ENCODE data around the gene DEDD. TPM values are rescaled to one million over a fixed set of nuclear protein-coding genes. Genes with fewer than 3 reads are reported as not detected.

The DEDD gene
- total and polyA plus RNA-seq, 10 of the 15 experiments (the other 5 are each of a cell fraction or from before 2014, with no cell fraction given) = 13.6 to 33.9 (median 30.3) TPM

DNA sequence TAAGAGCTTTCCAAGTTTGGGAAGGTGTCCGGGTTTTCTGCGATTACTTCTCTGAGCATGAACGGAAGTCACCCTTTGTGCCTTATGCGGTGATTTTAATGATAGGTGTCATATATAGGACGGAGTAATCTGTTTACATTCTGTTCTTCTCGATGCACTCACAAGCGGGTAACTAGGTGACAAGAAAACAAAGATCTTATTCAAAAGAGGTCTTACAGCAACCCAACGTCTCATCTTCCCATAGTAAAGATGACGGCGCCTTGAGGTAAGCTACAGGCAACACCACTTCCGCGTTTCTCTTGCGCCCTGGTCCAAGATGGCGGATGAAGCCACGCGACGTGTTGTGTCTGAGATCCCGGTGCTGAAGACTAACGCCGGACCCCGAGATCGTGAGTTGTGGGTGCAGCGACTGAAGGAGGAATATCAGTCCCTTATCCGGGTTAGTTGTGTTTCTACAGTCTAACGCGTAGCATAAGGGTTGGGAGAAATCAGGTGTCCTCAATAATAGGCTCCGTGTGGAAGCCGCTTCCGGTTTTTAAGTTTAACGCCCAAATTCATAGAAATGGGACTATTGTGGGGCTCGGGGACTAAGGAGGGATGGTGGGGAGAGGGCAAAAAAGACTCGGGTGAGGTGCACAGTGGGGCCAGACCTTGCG is 21.3 kb upstream of the DEDD start, which contains the start of gene UFC1 (continued):
- TF ChIP-seq NRF1 (conservative IDR thresholded peaks at IDR 0.05; ENCODE audit: low read depth, low read length) (no peak), FOXK2 (IDR thresholded peaks at IDR 0.05) (peak; percentile 55), FOS (IDR thresholded peaks at IDR 0.05; ENCODE audit: borderline replicate concordance, extremely low read depth, insufficient read length) (no peak), MTA3 (IDR thresholded peaks at IDR 0.05; ENCODE audit: borderline replicate concordance, low read length) (0 out of 2 replicates have a peak, but pooled peaks have one; percentile 52), NFYB (IDR thresholded peaks at IDR 0.05; ENCODE audit: insufficient read depth, low read depth, low read length) (no peak), RELA (IDR thresholded peaks at IDR 0.05; ENCODE audit: borderline replicate concordance, partially characterized antibody) (peak; percentile 74)
- TF ChIP-seq, protein P1, sequence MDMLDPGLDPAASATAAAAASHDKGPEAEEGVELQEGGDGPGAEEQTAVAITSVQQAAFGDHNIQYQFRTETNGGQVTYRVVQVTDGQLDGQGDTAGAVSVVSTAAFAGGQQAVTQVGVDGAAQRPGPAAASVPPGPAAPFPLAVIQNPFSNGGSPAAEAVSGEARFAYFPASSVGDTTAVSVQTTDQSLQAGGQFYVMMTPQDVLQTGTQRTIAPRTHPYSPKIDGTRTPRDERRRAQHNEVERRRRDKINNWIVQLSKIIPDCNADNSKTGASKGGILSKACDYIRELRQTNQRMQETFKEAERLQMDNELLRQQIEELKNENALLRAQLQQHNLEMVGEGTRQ (IDR thresholded peaks at IDR 0.05; ENCODE audit: borderline replicate concordance, low read depth, low read length) = no peak
- TF ChIP-seq, protein P2, sequence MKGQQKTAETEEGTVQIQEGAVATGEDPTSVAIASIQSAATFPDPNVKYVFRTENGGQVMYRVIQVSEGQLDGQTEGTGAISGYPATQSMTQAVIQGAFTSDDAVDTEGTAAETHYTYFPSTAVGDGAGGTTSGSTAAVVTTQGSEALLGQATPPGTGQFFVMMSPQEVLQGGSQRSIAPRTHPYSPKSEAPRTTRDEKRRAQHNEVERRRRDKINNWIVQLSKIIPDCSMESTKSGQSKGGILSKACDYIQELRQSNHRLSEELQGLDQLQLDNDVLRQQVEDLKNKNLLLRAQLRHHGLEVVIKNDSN (IDR thresholded peaks at IDR 0.05; ENCODE audit: borderline replicate concordance, extremely low read length, insufficient read depth, low read depth, low read length) = no peak

DNA sequence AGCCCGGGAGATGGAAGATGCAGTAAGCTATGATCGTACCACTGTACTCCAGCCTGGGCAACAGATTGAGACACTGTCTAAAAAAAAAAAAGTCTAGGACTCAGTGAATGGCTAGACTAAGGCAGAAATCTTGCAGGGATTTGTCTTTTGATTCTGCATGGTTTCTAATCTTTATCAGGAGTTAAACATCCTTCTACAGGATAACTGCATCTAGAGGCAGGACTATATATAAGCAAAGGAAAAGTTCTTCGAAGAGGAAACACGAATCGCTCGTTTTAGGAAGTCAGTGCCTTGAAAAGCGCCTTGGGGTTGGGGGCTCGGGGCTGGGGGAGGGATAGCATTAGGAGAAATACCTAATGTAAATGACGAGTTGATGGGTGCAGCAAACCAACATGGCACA is 20.7 kb upstream of the DEDD start:
- DNase-seq (ENCODE audit: low read depth, low spot score) (no peak), FAIRE-seq (no peak), ATAC-seq (peak; percentile 28)
- ChIA-PET RAD21 (ENCODE audit: unreplicated experiment) (interaction anchor here (1.3 to 1.6 kb wide), 3 partner anchors 13 to 107 kb away, joined by 4 to 6 read pairs (median 4); partner anchors contain the start of genes PPOX, TOMM40L and USF1), SMC1A (ENCODE audit: uncharacterized antibody, unreplicated experiment) (interaction anchor here (0.7 to 1.6 kb wide), 5 partner anchors 13 to 72 kb away, joined by 3 to 8 read pairs (median 5); partner anchors contain the start of genes DEDD, PPOX and TOMM40L), CTCF (interaction anchor here (0.6 to 4.6 kb wide), 4 partner anchors 12 to 85 kb away, joined by 3 to 38 read pairs (median 4); partner anchors contain the start of gene PPOX), POLR2A (interaction anchor here (0.7 to 2.0 kb wide), 8 partner anchors 19 to 469 kb away, joined by 3 to 16 read pairs (median 6); partner anchors contain the start of genes ARHGAP30, DEDD and TOMM40L)
- 28% methylated on average over 7 of the region's 9 CpGs for WGBS (ENCODE audit: insufficient coverage, insufficient replicate concordance, low lambda C conversion rate, missing lambda C conversion rate)
- Histone ChIP-seq H4K20me1 (ENCODE audit: control insufficient read depth, insufficient read depth) (no peaks in the 10 kb centered on the region), H3K4me1 (ENCODE audit: control insufficient read depth, insufficient read depth, low read length) (peaks cover 7% of the 10 kb centered on the region; the same call in 1 of the 2 replicates), H3K79me2 (ENCODE audit: control insufficient read depth, insufficient read depth, low read length) (peaks cover 16% of the 10 kb centered on the region), H3K4me3 (peak overlapping the region; percentile 89; the same call in 1 of the 2 replicates), H2AFZ (ENCODE audit: control insufficient read depth, low read depth, low read length) (peak overlapping the region; percentile 99), H3K36me3 (ENCODE audit: control insufficient read depth in 2 of 2, insufficient read depth in 2 of 2, low read length in 1 of 2) (peaks cover 0 to 6% of the 10 kb centered on the region in 2 experiments), H3K9ac (ENCODE audit: control insufficient read depth, insufficient read depth, low read length) (peak overlapping the region; percentile 99), H3K9me3 (replicated peaks; ENCODE audit: control insufficient read depth, insufficient read depth, low read length) (no peaks in the 10 kb centered on the region), H3K27ac (ENCODE audit: control insufficient read depth, insufficient read depth) (no peak overlapping the region), H3K4me2 (ENCODE audit: control insufficient read depth, insufficient read depth) (peak overlapping the region; percentile 36), H3K27me3 (replicated peaks in 1 of 2; ENCODE audit: control insufficient read depth in 2 of 2, insufficient read depth in 2 of 2, low read length in 1 of 2) (no peaks in the 10 kb centered on the region)
- BruUV-seq (replicated peaks) = no TSS peak
- intact Hi-C loops (cut with micrococcal nuclease; ENCODE audit: unreplicated experiment) = no loop called here
- in situ Hi-C loops (cut with MboI) = no loop called here
- TF ChIP-seq CREM (IDR thresholded peaks at IDR 0.05; ENCODE audit: low read depth) = no peak
- TF ChIP-seq ESRRA (IDR thresholded peaks at IDR 0.05; ENCODE audit: low read length) = no peak
- TF ChIP-seq BMI1 (IDR thresholded peaks at IDR 0.05; ENCODE audit: borderline replicate concordance) = no peak
- TF ChIP-seq SMAD1 (IDR thresholded peaks at IDR 0.05; ENCODE audit: low read depth, partially characterized antibody) = no peak
- no peak for TF ChIP-seq SUZ12 (IDR thresholded peaks at IDR 0.05; ENCODE audit: unreplicated experiment)
- no peak for TF ChIP-seq SPI1 (IDR thresholded peaks at IDR 0.05; ENCODE audit: borderline replicate concordance, insufficient read depth, low read depth, low read length)
- no peak for TF ChIP-seq JUND (IDR thresholded peaks at IDR 0.05; ENCODE audit: low read depth, low read length)
- TF ChIP-seq SIX5 (IDR thresholded peaks at IDR 0.05; ENCODE audit: low read depth, low read length, severe bottlenecking) = no peak
- TF ChIP-seq, protein P3, sequence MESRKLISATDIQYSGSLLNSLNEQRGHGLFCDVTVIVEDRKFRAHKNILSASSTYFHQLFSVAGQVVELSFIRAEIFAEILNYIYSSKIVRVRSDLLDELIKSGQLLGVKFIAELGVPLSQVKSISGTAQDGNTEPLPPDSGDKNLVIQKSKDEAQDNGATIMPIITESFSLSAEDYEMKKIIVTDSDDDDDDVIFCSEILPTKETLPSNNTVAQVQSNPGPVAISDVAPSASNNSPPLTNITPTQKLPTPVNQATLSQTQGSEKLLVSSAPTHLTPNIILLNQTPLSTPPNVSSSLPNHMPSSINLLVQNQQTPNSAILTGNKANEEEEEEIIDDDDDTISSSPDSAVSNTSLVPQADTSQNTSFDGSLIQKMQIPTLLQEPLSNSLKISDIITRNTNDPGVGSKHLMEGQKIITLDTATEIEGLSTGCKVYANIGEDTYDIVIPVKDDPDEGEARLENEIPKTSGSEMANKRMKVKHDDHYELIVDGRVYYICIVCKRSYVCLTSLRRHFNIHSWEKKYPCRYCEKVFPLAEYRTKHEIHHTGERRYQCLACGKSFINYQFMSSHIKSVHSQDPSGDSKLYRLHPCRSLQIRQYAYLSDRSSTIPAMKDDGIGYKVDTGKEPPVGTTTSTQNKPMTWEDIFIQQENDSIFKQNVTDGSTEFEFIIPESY (IDR thresholded peaks at IDR 0.05) = no peak

Measured in GM12878 (cell line).